Activated CD8-positive, alpha-beta T cell treated with anti-CD3 and anti-CD28 coated beads for 36 hours (primary cell): ENCODE measurements around the gene BCKDHB. TPM values are rescaled to one million over a fixed set of nuclear protein-coding genes. Genes with fewer than 3 reads are reported as not detected.

Experiments
- ATAC-seq: fragments of 200-7000 bp; cut with Tn5 transposase; one replicate; pipeline ENCODE4 v1.10.0; 2021; ENCODE audit warnings: mild to moderate bottlenecking, moderate library complexity
- CTCF ChIA-PET: fragments of 350-600 bp; sonication (Branson Sonifier 250); formaldehyde crosslinking; loops from one replicate; lab custom pipeline; 2021; ENCODE audit warnings: antibody characterized with exemption; lab: Charles Lee
- POLR2A ChIA-PET: fragments of 350-600 bp; sonication (Branson Sonifier 250); formaldehyde crosslinking; loops from one replicate; lab custom pipeline; 2021; ENCODE audit warnings: antibody characterized with exemption; lab: Charles Lee
- DNase-seq: peaks from one replicate; pipeline ENCODE4 v3.0.0-alpha.2; 2020
- H3K27ac Mint-ChIP-seq: one replicate; pipeline ENCODE4 v1.8.0; 2021; ENCODE audit warnings: mild to moderate bottlenecking, mixed read lengths
- H3K27me3 Mint-ChIP-seq: one replicate; pipeline ENCODE4 v1.8.0; 2021; ENCODE audit warnings: mixed read lengths
- H3K36me3 Mint-ChIP-seq: one replicate; pipeline ENCODE4 v1.8.0; 2021; ENCODE audit warnings: low read depth, mixed read lengths
- H3K4me1 Mint-ChIP-seq: one replicate; pipeline ENCODE4 v1.8.0; 2021; ENCODE audit warnings: low read depth, mixed read lengths
- H3K4me3 Mint-ChIP-seq: one replicate; pipeline ENCODE4 v1.8.0; 2021; ENCODE audit warnings: mild to moderate bottlenecking, moderate library complexity, mixed read lengths
- H3K9me3 Mint-ChIP-seq: one replicate; pipeline ENCODE4 v1.8.0; 2021; ENCODE audit warnings: mixed read lengths
- intact Hi-C: fragments of 100-400 bp; cut with micrococcal nuclease; formaldehyde crosslinking; loops from one replicate; pipeline ENCODE4 v1.10.0; 2022
- total RNA-seq, 2 experiments: library from RNA; stranded (reverse); gene quantifications; one replicate each; pipeline ENCODE4 v1.2.3, GENCODE V29; 2021
- TF ChIP-seq, protein P1 (sequence below): fragments of 200-600 bp; IDR thresholded peaks from one replicate; pipeline ENCODE4 v1.8.0; 2022; ENCODE audit warnings: antibody characterized with exemption, mild to moderate bottlenecking

The BCKDHB gene
- total RNA-seq, 2 experiments from 2014 or later, result 17.8 to 19.3 TPM

- Mint-ChIP-seq H3K4me1 (no peaks in the 10 kb centered on the region), H3K27ac (no peak overlapping the region), H3K36me3 (no peaks in the 10 kb centered on the region), H3K27me3 (no peaks in the 10 kb centered on the region), H3K4me3 (no peak overlapping the region), H3K9me3 (no peaks in the 10 kb centered on the region)
- no peak for ATAC-seq
- DNase-seq, result no peak
- intact Hi-C loops, result no loop called here
- POLR2A ChIA-PET, result no interaction called here
- CTCF ChIA-PET, result interaction anchor here (1.6 kb wide), 1 partner anchor 1413 kb away, joined by 4 read pairs; no protein-coding TSS in a partner anchor
- TF ChIP-seq, protein P1, sequence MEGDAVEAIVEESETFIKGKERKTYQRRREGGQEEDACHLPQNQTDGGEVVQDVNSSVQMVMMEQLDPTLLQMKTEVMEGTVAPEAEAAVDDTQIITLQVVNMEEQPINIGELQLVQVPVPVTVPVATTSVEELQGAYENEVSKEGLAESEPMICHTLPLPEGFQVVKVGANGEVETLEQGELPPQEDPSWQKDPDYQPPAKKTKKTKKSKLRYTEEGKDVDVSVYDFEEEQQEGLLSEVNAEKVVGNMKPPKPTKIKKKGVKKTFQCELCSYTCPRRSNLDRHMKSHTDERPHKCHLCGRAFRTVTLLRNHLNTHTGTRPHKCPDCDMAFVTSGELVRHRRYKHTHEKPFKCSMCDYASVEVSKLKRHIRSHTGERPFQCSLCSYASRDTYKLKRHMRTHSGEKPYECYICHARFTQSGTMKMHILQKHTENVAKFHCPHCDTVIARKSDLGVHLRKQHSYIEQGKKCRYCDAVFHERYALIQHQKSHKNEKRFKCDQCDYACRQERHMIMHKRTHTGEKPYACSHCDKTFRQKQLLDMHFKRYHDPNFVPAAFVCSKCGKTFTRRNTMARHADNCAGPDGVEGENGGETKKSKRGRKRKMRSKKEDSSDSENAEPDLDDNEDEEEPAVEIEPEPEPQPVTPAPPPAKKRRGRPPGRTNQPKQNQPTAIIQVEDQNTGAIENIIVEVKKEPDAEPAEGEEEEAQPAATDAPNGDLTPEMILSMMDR, result no peak
Measured at GRCh38 chr6:80340686-80341085, 234.2 kb downstream of the BCKDHB start.

GRCh38 chr6:80341330-80341729 is 234.9 kb downstream of the BCKDHB start:
- H3K4me3 Mint-ChIP-seq, result no peak overlapping the region
- no peaks in the 10 kb centered on the region for H3K9me3 Mint-ChIP-seq
- DNase-seq, result no peak
- no peak for ATAC-seq
- TF ChIP-seq, protein P1, result no peak
- no peaks in the 10 kb centered on the region for H3K4me1 Mint-ChIP-seq
- no peak overlapping the region for H3K27ac Mint-ChIP-seq
- no peaks in the 10 kb centered on the region for H3K36me3 Mint-ChIP-seq
- intact Hi-C loops, result no loop called here
- ChIA-PET CTCF (interaction anchor here (0.6 to 1.6 kb wide), 2 partner anchors 264 to 1412 kb away, joined by 3 to 4 read pairs; no protein-coding TSS in a partner anchor), POLR2A (no interaction called here)
- no peaks in the 10 kb centered on the region for H3K27me3 Mint-ChIP-seq

DNA sequence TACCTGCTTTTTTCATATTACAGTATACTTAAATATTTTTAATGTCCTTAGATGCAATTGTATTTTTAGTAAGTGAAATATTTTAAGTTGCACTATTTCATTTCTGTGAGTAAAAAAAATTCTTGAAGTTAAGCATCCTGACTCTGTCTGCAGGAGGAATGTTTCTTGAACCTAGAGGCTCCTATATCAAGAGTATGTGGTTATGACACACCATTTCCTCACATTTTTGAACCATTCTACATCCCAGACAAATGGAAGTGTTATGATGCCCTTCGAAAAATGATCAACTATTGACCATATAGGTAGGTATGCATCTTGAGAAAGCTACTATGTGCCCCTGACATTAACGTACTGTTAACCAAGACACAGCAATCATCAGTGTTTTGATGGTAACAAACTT is 237.0 kb downstream of the BCKDHB start:
- POLR2A ChIA-PET, result no interaction called here
- H3K4me3 Mint-ChIP-seq, result no peak overlapping the region
- DNase-seq (no peak), ATAC-seq (no peak)
- no peaks in the 10 kb centered on the region for H3K27me3 Mint-ChIP-seq
- no peak overlapping the region for H3K27ac Mint-ChIP-seq
- TF ChIP-seq, protein P1, result no peak
- intact Hi-C loops, result no loop called here
- no peaks in the 10 kb centered on the region for H3K9me3 Mint-ChIP-seq
- no peaks in the 10 kb centered on the region for H3K36me3 Mint-ChIP-seq
- no peaks in the 10 kb centered on the region for H3K4me1 Mint-ChIP-seq
- CTCF ChIA-PET, result no interaction called here

GRCh38 chr6:80347101-80347500 is 240.6 kb downstream of the BCKDHB start:
- ChIA-PET CTCF (no interaction called here), POLR2A (no interaction called here)
- H3K27me3 Mint-ChIP-seq, result no peaks in the 10 kb centered on the region
- no peaks in the 10 kb centered on the region for H3K4me1 Mint-ChIP-seq
- H3K27ac Mint-ChIP-seq, result no peak overlapping the region
- TF ChIP-seq, protein P1, result no peak
- ATAC-seq (no peak), DNase-seq (no peak)
- no peaks in the 10 kb centered on the region for H3K9me3 Mint-ChIP-seq
- H3K36me3 Mint-ChIP-seq, result no peaks in the 10 kb centered on the region
- intact Hi-C loops, result no loop called here
- H3K4me3 Mint-ChIP-seq, result no peak overlapping the region

- intact Hi-C loops, result no loop called here
- Mint-ChIP-seq H3K36me3 (no peaks in the 10 kb centered on the region), H3K27me3 (no peaks in the 10 kb centered on the region), H3K27ac (no peak overlapping the region), H3K4me1 (no peaks in the 10 kb centered on the region), H3K4me3 (no peak overlapping the region), H3K9me3 (no peaks in the 10 kb centered on the region)
- no peak for DNase-seq
- TF ChIP-seq, protein P1, result no peak
- ChIA-PET POLR2A (no interaction called here), CTCF (no interaction called here)
- ATAC-seq, result no peak
Measured at GRCh38 chr6:80348263-80348662, 241.8 kb downstream of the BCKDHB start.
